ENCODE measurements around the gene SMOC1. TPM values are rescaled to one million over a fixed set of nuclear protein-coding genes. Genes with fewer than 3 reads are reported as not detected.

Gene SMOC1
- total RNA-seq, 1 donor from 2014 or later = 0.38 TPM

- no peak for DNase-seq (ENCODE audit: low spot score)
- no peaks in the 10 kb centered on the region for H3K9me3 Mint-ChIP-seq (ENCODE audit: unreplicated experiment)
- H3K27ac Mint-ChIP-seq (ENCODE audit: unreplicated experiment) = no peak overlapping the region
- no peaks in the 10 kb centered on the region for H3K36me3 Mint-ChIP-seq (ENCODE audit: low read depth, unreplicated experiment)
- no peak overlapping the region for H3K4me3 Mint-ChIP-seq (ENCODE audit: unreplicated experiment)
- no peak for TF ChIP-seq CTCF (IDR thresholded peaks at IDR 0.05; ENCODE audit: unreplicated experiment)
- peaks cover 3% of the 10 kb centered on the region for H3K27me3 Mint-ChIP-seq (ENCODE audit: unreplicated experiment)
- H3K4me1 Mint-ChIP-seq (ENCODE audit: unreplicated experiment) = no peaks in the 10 kb centered on the region
Observed at GRCh38 chr14:69930780-69931379, 51.7 kb downstream of the SMOC1 start.

- no peak for DNase-seq (ENCODE audit: low spot score)
- Mint-ChIP-seq H3K27me3 (ENCODE audit: unreplicated experiment) (peaks cover 3% of the 10 kb centered on the region), H3K4me1 (ENCODE audit: unreplicated experiment) (no peaks in the 10 kb centered on the region)
Observed at GRCh38 chr14:69931960-69932359, 52.7 kb downstream of the SMOC1 start.

GRCh38 chr14:69932391-69932790, 53.2 kb downstream of the SMOC1 start:
- Mint-ChIP-seq H3K27ac (ENCODE audit: unreplicated experiment) (no peak overlapping the region), H3K4me1 (ENCODE audit: unreplicated experiment) (peaks cover 2% of the 10 kb centered on the region), H3K27me3 (ENCODE audit: unreplicated experiment) (peaks cover 3% of the 10 kb centered on the region), H3K36me3 (ENCODE audit: low read depth, unreplicated experiment) (no peaks in the 10 kb centered on the region), H3K4me3 (ENCODE audit: unreplicated experiment) (no peak overlapping the region), H3K9me3 (ENCODE audit: unreplicated experiment) (no peaks in the 10 kb centered on the region)
- no peak for TF ChIP-seq CTCF (IDR thresholded peaks at IDR 0.05; ENCODE audit: unreplicated experiment)
- no peak for DNase-seq (ENCODE audit: low spot score)

More at GRCh38 chr14:69931960-69932359, 52.7 kb downstream of the SMOC1 start:
- TF ChIP-seq CTCF (IDR thresholded peaks at IDR 0.05; ENCODE audit: unreplicated experiment) = no peak
- Mint-ChIP-seq H3K36me3 (ENCODE audit: low read depth, unreplicated experiment) (no peaks in the 10 kb centered on the region), H3K4me3 (ENCODE audit: unreplicated experiment) (no peak overlapping the region), H3K27ac (ENCODE audit: unreplicated experiment) (no peak overlapping the region), H3K9me3 (ENCODE audit: unreplicated experiment) (no peaks in the 10 kb centered on the region)

GRCh38 chr14:69933623-69934275, 54.5 kb downstream of the SMOC1 start:
- H3K27me3 Mint-ChIP-seq (ENCODE audit: unreplicated experiment) = peaks cover 4% of the 10 kb centered on the region
- H3K9me3 Mint-ChIP-seq (ENCODE audit: unreplicated experiment) = no peaks in the 10 kb centered on the region
- no peak overlapping the region for H3K27ac Mint-ChIP-seq (ENCODE audit: unreplicated experiment)
- DNase-seq (ENCODE audit: low spot score) = no peak
- no peaks in the 10 kb centered on the region for H3K36me3 Mint-ChIP-seq (ENCODE audit: low read depth, unreplicated experiment)
- H3K4me1 Mint-ChIP-seq (ENCODE audit: unreplicated experiment) = peaks cover 11% of the 10 kb centered on the region
- H3K4me3 Mint-ChIP-seq (ENCODE audit: unreplicated experiment) = no peak overlapping the region
- TF ChIP-seq CTCF (IDR thresholded peaks at IDR 0.05; ENCODE audit: unreplicated experiment) = no peak

GRCh38 chr14:69937367-69938081, 58.3 kb downstream of the SMOC1 start:
- Mint-ChIP-seq H3K27me3 (ENCODE audit: unreplicated experiment) (peaks cover 4% of the 10 kb centered on the region), H3K36me3 (ENCODE audit: low read depth, unreplicated experiment) (no peaks in the 10 kb centered on the region), H3K9me3 (ENCODE audit: unreplicated experiment) (no peaks in the 10 kb centered on the region), H3K4me1 (ENCODE audit: unreplicated experiment) (peaks cover 11% of the 10 kb centered on the region), H3K4me3 (ENCODE audit: unreplicated experiment) (no peak overlapping the region), H3K27ac (ENCODE audit: unreplicated experiment) (no peak overlapping the region)
- DNase-seq (ENCODE audit: low spot score) = no peak
- no peak for TF ChIP-seq CTCF (IDR thresholded peaks at IDR 0.05; ENCODE audit: unreplicated experiment)
